NCI-H524 (cell line): ENCODE measurements around the gene NHERF2.

Source experiments
- DNase-seq, 2 experiments: peaks; one replicate each; lab custom pipeline; 2025; lab: John Stamatoyannopoulos, UW

NHERF2 gene

DNA sequence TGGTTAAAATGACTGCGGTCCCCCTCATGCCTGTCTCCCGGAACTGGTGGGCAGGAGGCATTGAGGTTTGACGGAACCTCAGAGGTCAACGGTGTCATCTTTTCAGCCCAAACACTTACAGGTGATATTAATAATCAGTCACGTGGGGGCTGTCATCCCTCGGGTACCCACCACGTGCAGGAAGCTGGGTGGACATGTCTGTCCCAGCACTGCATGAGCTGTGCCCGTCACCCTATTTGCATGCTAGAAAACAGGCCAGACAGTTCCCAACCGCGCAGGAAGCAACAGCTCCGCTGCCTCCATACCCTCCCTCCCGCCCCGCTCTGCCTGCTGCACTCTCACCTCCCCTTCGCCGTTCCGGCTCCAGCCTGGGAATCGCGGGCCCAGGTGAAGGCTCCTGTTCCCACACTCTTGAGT is 35.6 kb upstream of the NHERF2 start:
- DNase-seq: no peak

DNA sequence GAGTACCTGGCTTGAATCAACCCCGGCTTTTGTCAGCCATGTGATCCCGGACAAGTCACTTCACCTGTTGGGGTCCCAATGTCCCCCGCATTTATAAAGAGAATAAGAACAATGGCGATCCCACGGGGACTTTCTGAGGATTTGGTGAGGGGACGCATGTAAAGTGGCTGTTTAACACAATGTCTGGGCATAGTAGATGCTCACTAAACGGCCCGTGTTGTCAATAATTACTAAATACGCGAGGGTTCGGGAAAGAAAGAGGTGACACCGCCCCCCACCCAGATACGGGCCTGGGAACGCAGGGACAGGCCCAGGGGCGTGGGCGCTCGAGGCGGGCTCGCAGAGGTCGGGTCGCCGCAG is 35.1 kb upstream of the NHERF2 start:
- no peak for DNase-seq

- peak; percentile 18 to 61 for DNase-seq
Observed at GRCh38 chr16:1991948-1992703, 34.6 kb upstream of the NHERF2 start.

GRCh38 chr16:1992704-1993317 is 33.9 kb upstream of the NHERF2 start:
- DNase-seq: no peak

- no peak for DNase-seq
Observed at GRCh38 chr16:1993731-1994131, 33.0 kb upstream of the NHERF2 start.

DNA sequence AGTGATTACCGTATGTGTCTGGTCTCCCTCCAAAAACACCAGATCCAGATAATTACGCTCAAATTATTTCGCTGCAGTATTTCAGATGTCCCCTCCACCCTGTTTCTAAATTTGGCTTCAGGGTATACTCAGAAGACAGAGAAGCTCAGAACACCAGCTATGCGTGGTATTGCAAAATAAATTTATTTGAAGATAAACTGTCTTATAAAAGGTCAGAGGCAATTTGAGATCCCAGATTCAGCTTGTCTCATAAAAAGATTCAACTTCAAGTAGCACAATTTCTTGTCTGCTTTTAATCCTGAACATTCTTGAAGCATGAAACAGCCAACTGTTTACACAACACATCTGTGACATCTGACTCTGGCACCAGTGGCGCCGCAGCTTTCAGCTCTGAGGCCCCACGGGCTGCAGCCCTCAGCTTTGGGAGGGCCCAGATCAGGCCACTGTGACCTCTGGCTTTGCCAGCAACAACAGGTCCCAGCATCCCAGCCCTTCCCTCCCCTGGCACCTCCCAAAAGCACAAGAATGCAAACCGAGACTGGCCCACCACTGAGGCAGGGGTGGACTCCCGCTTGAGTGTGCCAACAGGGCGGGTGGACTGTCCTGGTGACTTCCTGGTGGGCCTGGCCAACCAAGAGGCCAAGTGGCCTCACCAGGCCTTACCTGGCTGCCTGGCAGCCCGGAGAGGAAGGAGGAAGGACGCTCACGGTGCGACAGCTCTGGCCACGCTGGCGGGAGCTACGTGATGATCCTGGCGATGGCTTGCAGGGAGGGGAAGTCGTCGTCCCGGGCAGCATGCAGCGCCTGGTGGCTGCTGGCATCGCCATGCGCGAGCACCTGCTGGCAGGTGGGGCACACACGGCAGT is 29.0 kb upstream of the NHERF2 start:
- DNase-seq: no peak

DNA sequence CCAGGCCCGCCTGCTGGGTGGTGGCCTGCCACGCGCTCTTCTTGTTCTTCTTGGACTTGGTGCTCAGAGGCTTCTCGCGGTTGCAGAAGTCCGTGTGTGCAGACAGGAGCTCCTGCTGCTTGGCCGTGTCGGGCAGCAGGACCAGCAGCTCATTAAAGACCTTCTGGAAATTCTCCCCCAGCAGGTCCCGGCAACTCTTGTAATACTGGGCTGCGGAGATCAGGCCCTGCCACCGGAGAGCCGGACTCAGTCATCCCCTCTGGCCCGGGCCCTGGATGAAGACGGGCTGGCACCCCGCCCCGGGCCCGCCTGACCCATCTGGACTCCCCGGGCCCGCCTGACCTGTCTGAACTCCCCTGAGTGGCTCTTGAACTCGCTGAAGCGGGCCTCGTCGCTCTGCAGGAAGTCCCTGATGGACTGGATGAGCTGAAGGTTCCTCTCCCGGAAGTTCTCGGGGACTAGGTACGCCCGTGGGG is 28.3 kb upstream of the NHERF2 start:
- no peak for DNase-seq

DNA sequence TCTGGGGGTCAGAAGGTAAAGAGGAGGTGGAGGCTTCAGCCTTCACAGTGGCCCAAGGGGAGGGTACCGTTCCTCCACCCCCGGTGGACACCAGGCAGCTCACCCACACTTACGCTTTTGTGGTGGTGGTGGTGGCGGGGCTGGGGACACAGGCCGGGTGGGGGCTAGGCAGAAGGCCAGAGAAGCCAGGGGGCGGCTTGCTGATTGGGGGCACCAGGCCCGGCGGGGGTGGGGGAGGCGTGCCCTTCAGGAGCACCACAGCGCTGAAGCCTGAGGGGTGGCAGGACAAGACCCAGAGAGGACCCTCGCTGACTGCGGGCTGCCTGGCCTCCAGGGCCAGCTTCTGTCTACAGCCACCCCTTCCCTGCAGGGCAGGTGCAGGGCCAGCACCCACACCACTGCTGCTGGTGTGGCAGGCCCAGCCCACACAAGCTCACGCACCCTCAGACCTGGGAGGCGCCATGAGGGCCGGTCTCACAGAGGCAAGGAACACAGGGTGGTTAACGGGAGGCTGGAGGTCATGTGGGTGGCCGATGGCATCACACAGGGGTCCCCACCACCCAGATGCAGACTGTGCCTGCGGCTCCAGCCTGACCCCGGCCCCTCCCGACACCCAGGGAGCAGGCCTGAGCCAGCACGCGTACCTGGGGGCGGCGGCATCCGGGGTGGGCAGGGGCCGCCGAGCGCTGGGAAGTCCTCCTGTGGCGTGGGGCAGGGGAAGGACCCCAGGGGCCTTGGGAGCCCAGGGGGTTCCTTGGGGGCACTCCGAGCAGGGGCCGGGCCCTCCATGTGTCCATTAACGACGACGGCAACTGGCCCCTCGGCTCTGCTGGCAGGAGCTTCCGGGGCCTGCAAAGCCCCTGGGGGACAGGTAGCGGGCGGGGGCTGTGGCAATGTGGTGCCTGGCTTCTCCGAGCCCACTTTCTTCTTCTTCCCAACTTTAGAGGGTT is 27.6 kb upstream of the NHERF2 start:
- no peak for DNase-seq

GRCh38 chr16:1999866-2000514 is 26.7 kb upstream of the NHERF2 start:
- no peak for DNase-seq

DNA sequence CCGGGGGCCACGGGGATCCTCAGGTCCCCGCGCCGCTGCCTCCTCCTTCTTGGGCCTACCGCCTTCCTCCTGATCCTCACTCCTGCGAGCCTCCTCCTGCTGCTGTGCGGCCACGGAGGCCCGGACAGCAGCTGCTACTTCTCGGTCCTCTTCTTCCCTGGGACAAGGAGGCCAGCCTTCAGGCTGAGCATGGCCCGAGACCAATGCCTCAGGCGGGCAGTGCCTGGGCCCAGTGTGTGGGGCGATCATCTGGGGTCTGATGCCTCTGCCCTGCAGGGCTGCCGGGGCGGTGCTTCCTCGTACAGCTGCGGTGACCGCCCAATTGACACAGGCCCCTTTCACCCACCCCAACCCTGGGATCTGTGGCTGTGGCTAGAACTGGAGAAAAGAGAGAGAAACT is 25.7 kb upstream of the NHERF2 start:
- no peak for DNase-seq

DNA sequence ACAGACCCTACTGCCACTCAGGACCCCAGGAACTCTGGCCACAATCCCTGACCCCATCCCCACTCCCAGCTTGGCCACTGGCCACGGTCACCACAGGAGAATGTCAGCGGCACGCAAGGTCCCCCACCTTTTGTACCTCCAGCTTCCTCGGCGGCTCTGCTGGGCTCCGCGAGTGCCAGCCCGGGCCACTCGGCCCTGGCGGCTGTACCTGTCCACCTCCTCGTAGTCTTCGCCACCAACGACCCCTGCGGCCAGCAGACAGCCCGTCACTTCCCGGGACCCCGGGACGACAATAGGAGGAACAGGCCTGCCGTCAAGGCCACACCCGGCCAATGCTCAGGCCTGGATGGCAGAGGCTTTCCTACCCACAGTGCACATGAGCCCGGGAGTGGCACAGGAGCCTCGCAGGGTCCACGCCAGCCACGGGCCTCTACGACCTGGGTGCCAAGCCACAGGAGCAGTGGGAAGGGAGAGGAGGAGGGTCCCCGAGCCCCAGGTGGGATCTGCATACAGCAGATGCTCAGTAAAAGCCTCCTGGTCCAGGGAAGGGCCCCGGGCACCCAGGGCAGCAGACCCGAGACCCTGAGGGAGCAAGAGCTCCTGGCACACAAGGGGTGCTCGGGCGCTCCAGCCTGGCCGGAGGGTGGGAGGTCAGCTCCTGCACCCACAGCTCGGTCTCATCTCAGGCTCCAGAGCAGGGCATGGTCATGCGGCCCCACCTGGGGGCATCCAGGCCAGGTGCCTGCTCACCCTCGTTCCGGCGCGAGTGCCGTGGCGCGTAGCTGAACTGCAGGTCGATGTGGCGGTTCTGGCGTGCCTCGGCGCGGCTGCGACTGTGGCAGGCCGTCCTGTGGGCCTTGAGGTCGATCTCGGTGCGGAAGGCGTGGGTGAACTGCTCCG is 25.0 kb upstream of the NHERF2 start:
- DNase-seq: no peak

GRCh38 chr16:2002406-2003230 is 24.1 kb upstream of the NHERF2 start:
- DNase-seq: no peak

DNA sequence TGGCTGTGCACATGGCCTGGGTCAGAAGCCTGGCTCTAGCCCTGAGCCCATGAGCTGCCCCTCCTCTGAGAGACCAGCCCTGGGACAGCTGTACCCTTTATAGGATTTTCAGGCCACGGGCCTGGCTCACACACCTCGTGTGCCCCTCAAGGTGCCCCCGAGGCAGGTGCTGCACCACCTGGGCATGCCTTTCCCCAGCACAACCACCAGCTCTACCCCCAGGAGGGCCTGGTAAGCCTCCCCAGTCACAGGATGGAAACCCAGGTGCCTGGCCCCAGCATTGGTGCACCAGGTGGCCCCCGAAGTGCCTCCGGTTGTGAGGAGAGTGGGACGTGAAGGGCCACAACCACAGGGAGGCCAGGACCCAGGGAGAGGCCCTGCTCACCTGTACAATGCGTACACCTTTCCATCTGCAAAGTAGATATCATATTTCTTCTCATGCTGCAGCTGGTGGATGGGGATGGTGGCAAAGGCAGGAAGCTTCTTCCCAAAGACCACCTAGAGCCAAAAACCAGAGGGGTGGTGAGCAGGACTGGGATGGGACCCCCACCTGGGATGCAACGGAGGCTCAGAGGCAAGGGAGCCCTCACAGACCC is 23.4 kb upstream of the NHERF2 start:
- no peak for DNase-seq

GRCh38 chr16:2003827-2004641 is 22.7 kb upstream of the NHERF2 start:
- DNase-seq: peak; percentile 93 to 99

GRCh38 chr16:2004795-2005517 is 21.7 kb upstream of the NHERF2 start:
- peak in 1 of 2 experiments; percentile 54 for DNase-seq

- DNase-seq: peak in 1 of 2 experiments; percentile 48
Observed at GRCh38 chr16:2005646-2006045, 21.1 kb upstream of the NHERF2 start.

DNA sequence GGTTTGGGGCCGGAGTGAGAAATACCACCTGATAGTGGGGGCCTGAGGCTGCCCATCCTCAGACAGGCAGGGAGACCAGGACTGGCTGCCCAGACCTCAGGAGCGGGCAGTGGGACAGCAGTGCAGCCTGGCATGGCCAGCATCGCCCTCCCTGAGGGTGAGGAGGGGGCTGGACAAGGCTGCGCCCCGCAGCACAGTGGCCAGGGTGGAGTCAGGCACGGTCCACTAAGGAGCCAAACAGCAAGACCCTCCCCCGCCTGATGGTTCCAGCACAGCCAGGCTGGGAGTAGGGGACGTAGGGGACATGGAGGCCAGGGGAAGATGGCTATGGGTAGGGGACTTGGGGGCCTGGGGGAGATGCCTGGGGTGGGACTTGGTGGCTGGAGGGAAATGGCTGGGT is 20.4 kb upstream of the NHERF2 start:
- no peak for DNase-seq
